Liver (tissue), 9 donors: ENCODE measurements around the gene ABLIM2. TPM values are rescaled to one million over a fixed set of nuclear protein-coding genes. Genes with fewer than 3 reads are reported as not detected.

Experiments
- DNase-seq: peaks from one replicate; pipeline ENCODE4 v3.0.0-alpha.2; 2017; ENCODE audit warnings: low spot score
- H3K27ac ChIP-seq, 2 donors: one replicate each; pipeline ENCODE4 v1.7.0; 2013; ENCODE audit warnings: inconsistent platforms in 2 of 2, low read length in 2 of 2, control low read depth in 1 of 2, low read depth in 1 of 2, mild to moderate bottlenecking in 1 of 2
- H3K27me3 ChIP-seq, 4 donors: one replicate each; pipeline versions ENCODE4 v1.6.1 to v1.7.0; 2013; ENCODE audit warnings: low read length in 3 of 4, inconsistent platforms in 1 of 4, mild to moderate bottlenecking in 1 of 4, moderate library complexity in 1 of 4; ENCODE audit not compliant: control insufficient read depth in 4 of 4, insufficient read depth in 4 of 4
- H3K36me3 ChIP-seq, 4 donors: one replicate each; pipeline versions ENCODE4 v1.6.1 to v1.7.0; 2013; ENCODE audit warnings: low read length in 3 of 4, mild to moderate bottlenecking in 3 of 4, low read depth in 1 of 4, moderate library complexity in 1 of 4; ENCODE audit not compliant: control insufficient read depth in 4 of 4, insufficient read depth in 3 of 4
- H3K4me1 ChIP-seq, 4 donors: one replicate each; pipeline versions ENCODE4 v1.6.1 to v1.7.0; 2013; ENCODE audit warnings: low read length in 3 of 4, mild to moderate bottlenecking in 3 of 4, moderate library complexity in 1 of 4; ENCODE audit not compliant: control insufficient read depth in 4 of 4, insufficient read depth in 4 of 4
- H3K4me3 ChIP-seq, 3 donors: one replicate each; pipeline versions ENCODE4 v1.6.1 to v1.7.0; 2013; ENCODE audit warnings: low read length in 3 of 3, control low read depth in 1 of 3, low read depth in 1 of 3, mild to moderate bottlenecking in 1 of 3
- H3K9ac ChIP-seq, 2 donors: one replicate each; pipeline ENCODE4 v1.7.0; 2013; ENCODE audit warnings: low read length in 2 of 2, mild to moderate bottlenecking in 2 of 2, moderate library complexity in 2 of 2, control low read depth in 1 of 2, low read depth in 1 of 2
- H3K9me3 ChIP-seq, 4 donors: one replicate each; pipeline versions ENCODE4 v1.6.1 to v1.7.0; 2013; ENCODE audit warnings: low read length in 3 of 4; ENCODE audit not compliant: control insufficient read depth in 4 of 4
- ATF3 ChIP-seq: IDR thresholded peaks from 2 replicates; pipeline ENCODE4 v1.6.1; 2016; ENCODE audit warnings: antibody characterized with exemption
- EGR1 ChIP-seq, 2 donors: IDR thresholded peaks; 2 replicates each; pipeline ENCODE4 v1.6.1; 2016 to 2018; ENCODE audit warnings: antibody characterized with exemption in 2 of 2, low read depth in 2 of 2
- FOXA1 ChIP-seq: IDR thresholded peaks from 2 replicates; pipeline ENCODE4 v1.6.1; 2016; ENCODE audit warnings: antibody characterized with exemption
- FOXA2 ChIP-seq: IDR thresholded peaks from 2 replicates; pipeline ENCODE4 v1.6.1; 2016; ENCODE audit warnings: antibody characterized with exemption
- GABPA ChIP-seq, 2 donors: IDR thresholded peaks in 1 of 2; conservative IDR thresholded peaks in 1 of 2; 2 replicates each; pipeline ENCODE4 v1.6.1; 2016; ENCODE audit warnings: antibody characterized with exemption in 2 of 2, mild to moderate bottlenecking in 1 of 2, moderate library complexity in 1 of 2
- JUND ChIP-seq, 2 donors: IDR thresholded peaks; 2 replicates each; pipeline ENCODE4 v1.6.1; 2016; ENCODE audit warnings: antibody characterized with exemption in 2 of 2
- NR2F2 ChIP-seq: IDR thresholded peaks from 2 replicates; pipeline ENCODE4 v1.6.1; 2016; ENCODE audit warnings: antibody characterized with exemption
- RAD21 ChIP-seq, 2 donors: IDR thresholded peaks; 2 replicates each; pipeline ENCODE4 v1.6.1; 2016; ENCODE audit warnings: antibody characterized with exemption in 2 of 2, mild to moderate bottlenecking in 2 of 2
- REST ChIP-seq: IDR thresholded peaks from 2 replicates; pipeline ENCODE4 v1.6.1; 2016; ENCODE audit warnings: antibody characterized with exemption, mild to moderate bottlenecking
- RXRA ChIP-seq, 2 donors: IDR thresholded peaks; 2 replicates each; pipeline ENCODE4 v1.6.1; 2017 to 2018; ENCODE audit warnings: antibody characterized with exemption in 2 of 2, mild to moderate bottlenecking in 1 of 2
- SP1 ChIP-seq: IDR thresholded peaks from 2 replicates; pipeline ENCODE4 v1.6.1; 2018; ENCODE audit warnings: antibody characterized with exemption, mild to moderate bottlenecking
- TAF1 ChIP-seq: conservative IDR thresholded peaks from 2 replicates; pipeline ENCODE4 v1.6.1; 2016; ENCODE audit warnings: antibody characterized with exemption, mild to moderate bottlenecking
- YY1 ChIP-seq: IDR thresholded peaks from 2 replicates; pipeline ENCODE4 v1.6.1; 2016; ENCODE audit warnings: antibody characterized with exemption, mild to moderate bottlenecking
- WGBS: extraction: QIAGEN DNeasy Blood & Tissue Kit; methylation state at CpG from one replicate; pipeline ENCODE4 v1.1.7; 2013; 5-methylcytosine and 5-hydroxymethylcytosine counted together
- polyA plus RNA-seq, 2 donors: library from polyadenylated mRNA; stranded (reverse) in 1 of 2; unstranded in 1 of 2; fragments of 200-250 nt in 1 of 2; fragments of >200 nt in 1 of 2; fragmentation: Nextera tagmentation in 1 of 2; extraction: Ambion mirVana in 1 of 2; gene quantifications; one replicate each; pipeline versions ENCODE4 v1.2.1 to v1.2.3, GENCODE V29; 2013 to 2015
- total RNA-seq, 2 donors: library from RNA; depleted of rRNA; stranded (reverse); fragments of >200 nt; gene quantifications; one replicate each; pipeline ENCODE4 v1.2.3, GENCODE V29; 2014
- TF ChIP-seq, protein P1 (sequence below): IDR thresholded peaks from 2 replicates; pipeline ENCODE4 v1.6.1; 2016; ENCODE audit warnings: antibody characterized with exemption
- TF ChIP-seq, protein P2 (sequence below): fragments of 150-350 bp; IDR thresholded peaks from 2 replicates; pipeline ENCODE4 v1.5.1; 2017; ENCODE audit warnings: improper control_type of control experiment, low read depth, low read length; ENCODE audit not compliant: missing input control
- donor health status: healthy.
- donor health status: healthy.
- donor health status: healthy.
- donor health status: healthy.
- donor health status: healthy.

The ABLIM2 gene
- total and polyA plus RNA-seq, 4 donors: 0.75 to 2.5 (median 0.93) TPM

DNA sequence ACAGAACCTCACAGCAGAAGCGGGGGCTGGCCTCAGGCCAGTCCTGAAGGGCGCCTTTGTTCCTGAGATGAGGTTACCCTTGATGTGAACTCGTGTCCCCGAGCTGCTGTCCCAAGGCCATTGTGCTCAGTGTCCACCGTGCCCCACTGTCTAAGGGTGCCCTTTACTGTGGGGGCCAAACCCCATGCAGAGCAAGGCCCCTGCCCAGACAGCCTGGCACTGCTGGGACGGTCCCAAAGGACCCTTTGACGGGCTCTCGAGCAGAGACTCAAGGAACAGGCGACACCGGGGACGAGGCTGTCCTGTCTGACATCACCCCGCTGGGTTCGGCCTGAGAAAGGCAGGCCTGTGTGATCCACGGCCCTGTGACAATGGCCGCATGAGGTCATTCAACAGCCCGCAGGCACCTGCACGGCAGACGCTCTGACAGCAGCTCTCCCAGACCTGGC, 100.6 kb downstream of the ABLIM2 start:
- H3K27ac ChIP-seq: no peak overlapping the region
- H3K4me3 ChIP-seq: no peak overlapping the region
- DNase-seq: no peak
- H3K4me1 ChIP-seq: no peaks in the 10 kb centered on the region
- no peak overlapping the region for H3K9ac ChIP-seq
- H3K27me3 ChIP-seq: no peaks in the 10 kb centered on the region
- 95% methylated on average over 18 of the region's 18 CpGs for WGBS
- TF ChIP-seq ATF3: no peak
- no peak for TF ChIP-seq SP1
- no peak for TF ChIP-seq JUND (IDR thresholded peaks at IDR 0.05)
- no peaks in the 10 kb centered on the region for H3K36me3 ChIP-seq
- peaks cover 0 to 3% (median 0%) of the 10 kb centered on the region in 4 donors for H3K9me3 ChIP-seq

DNA sequence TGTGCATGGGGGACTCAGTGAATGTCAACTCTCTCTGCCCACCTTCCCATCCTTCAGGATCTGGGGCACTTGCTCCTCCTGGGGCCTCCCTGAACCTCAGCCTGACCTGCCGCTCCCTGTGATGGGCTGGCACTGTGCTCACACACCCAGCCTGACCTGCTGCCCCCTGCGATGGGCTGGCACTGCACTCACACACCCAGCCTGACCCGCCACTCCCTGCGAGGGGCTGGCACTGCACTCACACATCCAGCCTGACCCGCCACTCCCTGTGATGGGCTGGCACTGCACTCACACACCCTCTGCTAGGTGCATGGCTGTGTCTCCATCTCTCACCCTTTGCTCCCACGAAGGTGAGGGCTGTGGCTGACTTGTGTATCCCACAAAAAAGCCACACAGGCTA, 103.4 kb downstream of the ABLIM2 start:
- Histone ChIP-seq H3K4me3 (no peak overlapping the region), H3K27ac (no peak overlapping the region), H3K9me3 (peaks cover 0 to 3% (median 0%) of the 10 kb centered on the region in 4 donors), H3K36me3 (no peaks in the 10 kb centered on the region), H3K9ac (no peak overlapping the region), H3K27me3 (no peaks in the 10 kb centered on the region), H3K4me1 (peaks cover 4 to 9% (median 6%) of the 10 kb centered on the region in 4 donors)
- TF ChIP-seq GABPA (IDR thresholded peaks at IDR 0.05 in 1 of 2, conservative IDR thresholded peaks at IDR 0.05 in 1 of 2) (no peak), RXRA (IDR thresholded peaks at IDR 0.05) (no peak), NR2F2 (no peak), FOXA1 (no peak), TAF1 (no peak)
- TF ChIP-seq, protein P1, sequence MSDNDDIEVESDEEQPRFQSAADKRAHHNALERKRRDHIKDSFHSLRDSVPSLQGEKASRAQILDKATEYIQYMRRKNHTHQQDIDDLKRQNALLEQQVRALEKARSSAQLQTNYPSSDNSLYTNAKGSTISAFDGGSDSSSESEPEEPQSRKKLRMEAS: no peak
- no peak for DNase-seq
- WGBS: 96% methylated on average over 6 of the region's 6 CpGs

DNA sequence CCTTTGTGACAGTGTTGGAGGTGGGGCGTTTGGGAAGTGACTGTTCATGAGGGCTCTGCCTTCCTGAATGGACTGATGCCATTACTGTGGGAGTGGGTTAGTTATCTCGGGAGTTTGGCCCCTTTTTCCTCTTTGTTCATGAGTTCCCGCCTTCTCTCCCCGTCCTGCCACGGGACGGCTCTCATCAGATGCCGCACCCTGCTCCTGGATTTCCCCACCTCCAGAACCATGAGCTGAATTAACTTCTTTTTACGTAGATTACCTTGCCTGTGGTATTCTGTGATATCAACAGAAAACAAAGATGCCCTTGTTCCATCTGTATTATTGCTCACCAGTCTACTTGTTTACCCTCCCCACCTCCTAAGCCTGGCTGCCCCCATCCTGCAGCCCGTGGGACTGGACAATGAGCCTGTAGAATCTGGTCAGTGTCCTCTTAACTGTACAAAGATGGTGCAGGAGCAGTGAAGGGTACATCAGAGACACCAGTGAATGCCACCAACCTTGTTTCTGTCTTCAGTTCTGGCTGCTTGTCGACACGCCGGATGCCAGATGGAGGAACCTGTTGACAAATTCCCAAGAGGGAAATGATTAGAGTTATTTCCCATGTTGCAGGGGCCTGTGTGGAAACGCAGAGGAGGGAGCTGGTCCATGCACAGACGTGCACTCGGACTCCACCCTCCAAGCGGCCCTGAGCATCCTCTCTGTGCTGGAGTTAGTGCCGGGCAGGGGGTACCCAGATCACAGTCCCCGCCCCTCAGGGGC, 104.7 kb downstream of the ABLIM2 start:
- DNase-seq: no peak
- no peak overlapping the region for H3K4me3 ChIP-seq
- no peak overlapping the region for H3K9ac ChIP-seq
- TF ChIP-seq FOXA1: no peak
- no peak for TF ChIP-seq GABPA (IDR thresholded peaks at IDR 0.05 in 1 of 2, conservative IDR thresholded peaks at IDR 0.05 in 1 of 2)
- no peak for TF ChIP-seq TAF1
- TF ChIP-seq, protein P1: no peak
- no peak for TF ChIP-seq REST
- TF ChIP-seq ATF3: no peak
- TF ChIP-seq FOXA2: no peak
- TF ChIP-seq YY1: no peak
- no peak for TF ChIP-seq RAD21 (IDR thresholded peaks at IDR 0.05)
- TF ChIP-seq SP1: no peak
- TF ChIP-seq, protein P2, sequence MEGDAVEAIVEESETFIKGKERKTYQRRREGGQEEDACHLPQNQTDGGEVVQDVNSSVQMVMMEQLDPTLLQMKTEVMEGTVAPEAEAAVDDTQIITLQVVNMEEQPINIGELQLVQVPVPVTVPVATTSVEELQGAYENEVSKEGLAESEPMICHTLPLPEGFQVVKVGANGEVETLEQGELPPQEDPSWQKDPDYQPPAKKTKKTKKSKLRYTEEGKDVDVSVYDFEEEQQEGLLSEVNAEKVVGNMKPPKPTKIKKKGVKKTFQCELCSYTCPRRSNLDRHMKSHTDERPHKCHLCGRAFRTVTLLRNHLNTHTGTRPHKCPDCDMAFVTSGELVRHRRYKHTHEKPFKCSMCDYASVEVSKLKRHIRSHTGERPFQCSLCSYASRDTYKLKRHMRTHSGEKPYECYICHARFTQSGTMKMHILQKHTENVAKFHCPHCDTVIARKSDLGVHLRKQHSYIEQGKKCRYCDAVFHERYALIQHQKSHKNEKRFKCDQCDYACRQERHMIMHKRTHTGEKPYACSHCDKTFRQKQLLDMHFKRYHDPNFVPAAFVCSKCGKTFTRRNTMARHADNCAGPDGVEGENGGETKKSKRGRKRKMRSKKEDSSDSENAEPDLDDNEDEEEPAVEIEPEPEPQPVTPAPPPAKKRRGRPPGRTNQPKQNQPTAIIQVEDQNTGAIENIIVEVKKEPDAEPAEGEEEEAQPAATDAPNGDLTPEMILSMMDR: no peak
- TF ChIP-seq EGR1 (IDR thresholded peaks at IDR 0.05; ENCODE audit: low read depth in 2 of 2): no peak
- no peaks in the 10 kb centered on the region for H3K27me3 ChIP-seq
- peaks cover 4 to 12% (median 6%) of the 10 kb centered on the region in 4 donors for H3K4me1 ChIP-seq
- 94% methylated on average over 18 of the region's 18 CpGs for WGBS
- H3K36me3 ChIP-seq: no peaks in the 10 kb centered on the region
- no peak overlapping the region for H3K27ac ChIP-seq
- peaks cover 0 to 3% (median 0%) of the 10 kb centered on the region in 4 donors for H3K9me3 ChIP-seq
